Measurements from ENCODE around the gene IL1RAPL1.
A peak's percentile ranks its signal among the peaks of the same experiment; 100 is the strongest.

The IL1RAPL1 gene

DNA sequence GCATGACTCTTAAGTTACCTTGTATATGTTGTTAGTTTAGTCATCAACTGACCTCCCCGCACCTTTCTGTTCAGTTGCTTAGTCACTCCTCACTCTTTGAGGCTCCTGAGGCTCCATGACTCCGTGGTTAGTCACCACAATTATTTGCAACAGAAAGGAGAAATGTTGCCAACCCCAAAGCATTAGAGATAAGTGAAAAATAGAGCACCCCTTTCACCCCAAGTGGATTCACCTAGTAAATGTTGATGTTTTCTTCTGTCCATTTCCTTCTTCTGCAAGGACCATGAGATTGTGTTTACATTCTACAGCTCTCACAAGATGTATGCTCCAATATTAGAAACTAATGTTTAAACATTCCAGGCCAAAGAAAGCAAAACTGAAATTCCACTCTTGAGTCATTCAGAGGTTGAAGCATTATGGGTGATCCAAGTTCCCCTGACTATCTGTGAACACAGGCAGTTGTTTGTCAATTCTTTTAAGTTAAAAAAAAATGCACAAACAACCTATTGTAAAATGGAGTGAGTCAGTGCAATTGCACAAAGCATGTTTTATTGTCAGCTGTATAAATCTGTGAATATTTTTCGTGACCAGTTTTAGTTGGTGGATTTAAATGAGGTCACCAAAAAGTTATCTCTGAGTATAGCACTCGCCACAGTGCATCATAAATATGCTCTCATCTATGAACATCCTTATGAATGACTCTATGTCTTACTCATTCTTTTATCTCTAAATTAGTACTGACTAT, 1075.7 kb downstream of the IL1RAPL1 start:
- peak; percentile 68 for DNase-seq

DNA sequence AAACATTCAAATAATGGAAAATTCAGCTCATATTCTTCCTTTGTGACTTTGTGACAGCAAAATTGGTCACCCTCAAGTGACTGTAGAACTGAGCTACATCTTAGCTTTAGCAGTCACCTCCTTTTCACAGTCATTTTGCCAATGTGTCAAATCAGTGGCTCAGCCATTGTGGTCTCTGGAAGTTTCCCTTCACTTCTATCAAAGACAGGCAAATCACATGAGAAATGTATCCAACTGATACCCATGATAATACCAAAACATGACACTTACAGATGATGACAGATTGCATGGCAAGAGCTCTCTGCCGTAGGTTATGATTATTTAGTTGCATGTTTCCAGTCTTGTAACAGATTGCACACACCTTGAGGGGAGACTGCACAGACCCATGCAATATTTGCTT, 1078.3 kb downstream of the IL1RAPL1 start:
- no peak for DNase-seq

- peak; percentile 37 for DNase-seq
These were observed 1079.1 kb downstream of the IL1RAPL1 start for GRCh38 chrX:29666366-29666765.

DNA sequence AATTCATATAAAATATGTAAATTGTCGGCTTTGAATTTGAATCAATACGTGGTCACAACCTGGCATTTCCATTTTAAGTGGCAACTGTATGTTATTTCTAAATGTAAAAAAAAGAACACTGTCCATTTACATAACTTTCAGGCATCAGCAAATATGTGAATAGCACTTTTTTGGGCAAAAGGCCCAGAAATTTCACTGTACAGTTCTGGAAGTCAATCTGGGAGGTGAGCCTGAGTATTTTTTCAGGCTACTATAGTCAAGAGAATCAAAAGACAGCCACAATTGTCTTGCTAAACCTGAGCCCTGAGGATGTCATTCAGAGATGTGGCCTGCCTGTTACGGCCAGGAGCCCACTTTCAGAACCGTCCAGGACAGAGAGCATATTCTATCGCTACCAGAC, 1084.2 kb downstream of the IL1RAPL1 start:
- DNase-seq: peak; percentile 35

DNA sequence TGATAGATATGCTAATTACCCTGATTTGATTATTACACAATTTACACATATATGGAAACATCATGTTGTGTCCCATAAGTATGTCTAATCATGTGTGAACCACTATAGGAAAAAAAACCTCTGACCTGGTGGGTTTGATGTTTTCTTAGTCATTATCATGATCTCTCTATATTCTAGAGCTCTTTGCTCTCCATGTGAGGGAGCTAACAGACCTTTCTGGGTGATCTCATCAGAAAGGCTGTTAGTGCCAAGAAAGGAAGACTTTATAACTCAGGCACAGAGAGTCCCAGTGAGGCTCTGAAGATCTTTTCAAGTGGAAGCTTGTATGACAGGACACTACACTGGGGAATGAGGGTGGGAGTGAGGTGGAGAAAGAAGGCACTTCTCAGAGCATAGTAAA, 1100.4 kb downstream of the IL1RAPL1 start:
- peak; percentile 61 for DNase-seq

- peak; percentile 48 for DNase-seq
These were observed 1102.8 kb downstream of the IL1RAPL1 start for GRCh38 chrX:29690061-29690460.

DNA sequence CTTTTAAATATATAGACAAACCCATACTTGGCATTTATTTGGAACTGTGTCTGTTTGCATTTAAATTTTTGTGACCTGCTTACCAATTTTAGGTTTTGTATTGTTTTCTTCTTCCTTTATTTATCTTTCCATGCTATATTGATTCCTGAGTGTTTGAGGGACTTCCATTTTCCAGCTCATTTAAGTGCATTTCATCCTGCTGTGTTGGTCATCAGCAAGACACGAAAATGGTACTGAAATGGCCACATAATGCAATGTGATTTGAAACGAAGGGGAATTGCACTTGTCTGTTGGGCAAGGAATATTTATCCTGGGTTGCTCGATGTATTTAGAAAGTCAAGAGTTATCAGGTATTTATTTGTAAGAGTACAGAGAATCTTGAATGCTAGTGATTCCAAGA, 1103.8 kb downstream of the IL1RAPL1 start:
- no peak for DNase-seq

DNA sequence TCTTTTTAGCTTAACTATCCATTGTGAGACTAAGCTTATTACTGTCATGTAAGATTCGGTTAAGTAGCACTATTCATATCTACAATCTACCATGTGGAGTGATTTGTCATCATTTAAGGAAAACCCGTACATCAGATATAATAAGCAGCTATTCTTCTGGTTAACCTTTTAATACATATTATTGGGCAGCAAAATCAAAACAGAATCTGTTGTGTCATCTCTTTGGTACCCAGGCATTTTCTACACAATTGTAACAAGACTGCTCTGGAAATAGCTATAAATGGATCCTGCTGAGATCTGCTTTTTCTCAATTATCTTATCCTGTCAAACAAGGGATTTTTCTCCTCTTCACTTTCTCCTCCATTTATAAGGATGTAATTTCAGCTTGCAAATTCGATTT, 1106.7 kb downstream of the IL1RAPL1 start:
- no peak for DNase-seq

- DNase-seq: peak; percentile 0
These were observed 1112.0 kb downstream of the IL1RAPL1 start for GRCh38 chrX:29699239-29699638.

GRCh38 chrX:29707088-29707487, 1119.8 kb downstream of the IL1RAPL1 start:
- no peak for DNase-seq

DNA sequence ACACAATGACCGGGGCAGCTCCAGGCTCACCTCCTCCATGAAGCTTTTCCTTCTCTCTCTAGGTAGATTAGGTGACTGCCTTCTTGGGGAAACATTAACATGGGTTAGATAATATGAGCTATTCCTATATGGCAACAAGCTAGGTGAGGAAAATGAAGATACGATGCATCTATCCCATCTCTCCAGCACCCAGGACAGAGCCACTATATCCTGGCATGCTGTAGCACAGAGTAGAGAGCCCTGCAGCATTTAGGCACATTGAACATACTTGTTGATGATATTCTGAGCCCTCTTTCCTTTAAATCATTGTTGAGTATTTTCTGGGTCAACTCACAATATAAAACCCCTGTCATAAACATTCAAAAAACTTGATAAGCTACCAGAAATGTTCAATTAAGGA, 1133.9 kb downstream of the IL1RAPL1 start:
- DNase-seq: no peak

GRCh38 chrX:29724316-29724715, 1137.1 kb downstream of the IL1RAPL1 start:
- no peak for DNase-seq

DNA sequence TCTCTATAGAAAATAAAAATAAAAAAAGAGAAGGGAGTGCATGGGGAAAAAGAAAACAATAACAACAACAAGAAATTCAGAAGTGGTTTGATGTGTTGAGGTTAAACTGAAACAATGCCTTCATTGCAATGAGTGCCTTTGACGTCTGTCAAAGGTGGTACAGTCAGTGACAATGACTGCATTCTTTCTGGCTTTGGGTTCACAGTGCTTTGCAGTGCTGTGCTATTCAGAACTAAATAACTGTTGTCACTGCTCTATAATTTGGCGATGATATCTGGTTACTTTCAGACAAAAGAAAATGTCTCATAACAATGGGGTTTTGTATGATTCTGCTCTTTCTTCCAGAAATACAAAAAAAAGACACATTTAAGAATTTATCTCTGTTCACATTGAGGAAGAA, 1139.6 kb downstream of the IL1RAPL1 start:
- DNase-seq: no peak

- DNase-seq: no peak
These were observed 1141.4 kb downstream of the IL1RAPL1 start for GRCh38 chrX:29728639-29729038.

- no peak for DNase-seq
These were observed 1157.7 kb downstream of the IL1RAPL1 start for GRCh38 chrX:29744966-29745365.

- peak; percentile 76 for DNase-seq
These were observed 1159.1 kb downstream of the IL1RAPL1 start for GRCh38 chrX:29746326-29746725.

DNA sequence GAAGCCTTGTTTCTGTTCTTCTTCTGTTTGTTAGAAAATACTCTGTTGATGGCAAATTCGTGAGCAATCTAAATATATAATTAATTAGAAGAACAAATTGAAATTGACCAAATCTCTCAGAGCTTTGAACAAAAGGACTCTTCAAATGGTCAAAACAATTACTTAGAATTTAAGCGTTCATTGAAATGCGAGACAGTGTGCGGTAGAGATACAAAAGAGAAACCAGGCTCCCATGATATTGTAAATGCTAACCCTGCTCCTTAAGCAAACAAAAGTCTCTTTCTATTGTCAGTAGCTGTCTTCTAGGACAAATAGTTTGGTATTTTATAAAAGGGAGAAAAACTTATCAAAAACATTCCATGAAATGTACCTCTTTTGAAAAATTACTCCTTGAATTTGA, 1174.8 kb downstream of the IL1RAPL1 start:
- no peak for DNase-seq

- no peak for DNase-seq
These were observed 1188.6 kb downstream of the IL1RAPL1 start for GRCh38 chrX:29775890-29776289.

DNA sequence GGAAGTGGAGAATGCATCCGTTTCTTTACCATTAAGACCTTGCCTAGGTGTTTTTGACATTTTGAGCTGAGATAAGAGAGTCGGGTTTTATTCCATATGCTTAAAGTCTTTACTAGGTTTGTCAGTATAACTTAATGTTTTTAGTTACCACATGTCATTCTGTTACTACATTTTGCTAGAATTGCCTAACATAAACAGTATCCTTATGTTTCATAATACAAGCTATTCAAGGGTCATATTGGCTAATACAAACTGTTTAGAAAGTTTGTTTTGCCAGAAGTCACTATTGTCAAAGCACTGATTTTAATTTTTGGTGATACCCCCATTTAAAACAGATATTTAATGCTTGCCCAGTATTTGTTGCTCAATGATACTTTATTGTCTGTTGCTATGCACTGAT, 1200.4 kb downstream of the IL1RAPL1 start:
- no peak for DNase-seq

DNA sequence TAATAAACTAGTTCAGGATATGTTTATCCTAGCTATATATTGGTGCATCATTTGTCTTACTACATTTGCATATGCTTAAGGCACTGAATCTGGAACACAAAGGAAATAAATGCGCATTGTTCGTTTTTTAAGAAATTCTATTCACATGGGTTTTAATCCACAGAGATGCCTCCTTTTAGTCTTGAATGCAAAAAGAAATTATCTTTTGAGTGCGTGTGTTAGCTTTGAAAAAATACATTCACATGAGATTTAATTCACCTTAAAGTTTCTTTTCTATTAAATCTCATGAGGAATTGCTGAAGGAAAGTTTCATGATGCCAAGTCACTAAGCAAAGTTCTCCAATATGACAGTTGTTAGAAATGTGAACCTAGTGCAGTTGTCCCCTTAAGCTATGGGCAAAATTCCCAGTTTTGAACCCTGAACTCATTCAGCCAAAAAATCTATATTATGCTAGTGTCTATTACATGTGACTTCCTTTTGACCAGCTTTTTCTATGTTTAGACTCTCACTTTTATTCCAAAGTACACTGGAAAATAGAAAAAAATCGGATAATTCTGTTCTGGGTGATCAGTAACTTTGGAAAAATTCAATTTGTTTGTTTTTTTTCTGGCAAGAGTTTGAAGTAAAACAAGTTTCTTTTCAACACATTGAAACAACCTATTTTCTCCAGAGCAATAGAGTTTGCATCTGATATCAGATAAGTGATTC, 1201.9 kb downstream of the IL1RAPL1 start:
- no peak for DNase-seq

GRCh38 chrX:29792335-29792734, 1205.1 kb downstream of the IL1RAPL1 start:
- no peak for DNase-seq

DNA sequence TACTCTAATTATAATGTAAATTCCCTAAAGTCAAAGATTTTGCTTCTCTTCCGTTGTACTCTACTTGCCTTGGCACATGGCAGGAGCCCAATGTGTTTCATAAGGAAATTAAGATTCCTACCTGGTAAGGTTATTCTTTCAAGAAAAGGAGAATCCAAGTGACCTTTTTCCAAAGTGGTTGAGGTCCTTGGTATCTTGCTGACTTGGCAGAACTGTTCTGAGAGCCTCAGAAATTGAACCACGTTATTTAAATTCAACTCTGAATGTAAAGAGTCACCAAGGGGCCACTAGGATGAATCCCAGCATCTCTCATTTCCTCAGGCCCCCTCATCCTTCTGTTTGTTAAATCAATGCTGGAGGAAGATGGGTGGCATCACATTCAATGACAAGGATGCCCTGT, 1209.9 kb downstream of the IL1RAPL1 start:
- no peak for DNase-seq

DNA sequence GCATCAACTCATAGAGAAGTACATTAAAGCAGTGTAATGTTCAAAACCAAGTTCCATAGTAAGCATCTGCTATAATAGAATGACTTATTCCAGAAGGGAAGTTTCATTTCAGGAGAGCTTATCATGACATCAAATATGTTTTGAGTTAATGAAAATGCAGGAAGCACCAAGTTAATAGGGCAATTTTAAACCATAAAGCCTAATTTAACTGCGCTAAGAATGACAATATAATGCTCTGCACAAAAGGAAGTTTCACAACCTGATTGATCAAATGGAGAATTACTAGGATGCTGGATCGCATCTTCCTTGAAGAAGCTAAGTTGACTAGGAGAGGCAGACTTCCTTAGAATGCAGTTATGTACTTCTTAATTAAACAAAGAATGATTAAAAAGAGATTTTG, 1211.2 kb downstream of the IL1RAPL1 start:
- no peak for DNase-seq

GRCh38 chrX:29813174-29813573, 1225.9 kb downstream of the IL1RAPL1 start:
- DNase-seq: no peak
